Measurements from ENCODE around the gene PLXNA3. TPM values are rescaled to one million over a fixed set of nuclear protein-coding genes. Genes with fewer than 3 reads are reported as not detected.

The PLXNA3 gene
- total RNA-seq, 1 donor from 2014 or later = 128 TPM

GRCh38 chrX:154441564-154441963 is 16.5 kb upstream of the PLXNA3 start:
- Mint-ChIP-seq H3K27ac (no peak overlapping the region), H3K9me3 (no peaks in the 10 kb centered on the region), H3K36me3 (peaks cover 3% of the 10 kb centered on the region), H3K4me3 (no peak overlapping the region), H3K4me1 (peaks cover 9% of the 10 kb centered on the region), H3K27me3 (ENCODE audit: low read depth) (no peaks in the 10 kb centered on the region)
- DNase-seq (ENCODE audit: low spot score in 2 of 2, unreplicated experiment in 2 of 2) = no peak
- TF ChIP-seq CTCF (IDR thresholded peaks at IDR 0.05; ENCODE audit: unreplicated experiment) = no peak

- H3K4me3 Mint-ChIP-seq = no peak overlapping the region
- H3K27me3 Mint-ChIP-seq (ENCODE audit: low read depth) = no peaks in the 10 kb centered on the region
- no peak for TF ChIP-seq CTCF (IDR thresholded peaks at IDR 0.05; ENCODE audit: unreplicated experiment)
- peaks cover 9% of the 10 kb centered on the region for H3K4me1 Mint-ChIP-seq
- DNase-seq (ENCODE audit: low spot score in 2 of 2, unreplicated experiment in 2 of 2) = no peak
- H3K9me3 Mint-ChIP-seq = no peaks in the 10 kb centered on the region
- peaks cover 7% of the 10 kb centered on the region for H3K36me3 Mint-ChIP-seq
- no peak overlapping the region for H3K27ac Mint-ChIP-seq
These were observed 15.9 kb upstream of the PLXNA3 start for GRCh38 chrX:154441984-154442707.

- H3K4me3 Mint-ChIP-seq = peak overlapping the region; percentile 71
- peaks cover 11% of the 10 kb centered on the region for H3K36me3 Mint-ChIP-seq
- H3K4me1 Mint-ChIP-seq = peaks cover 3% of the 10 kb centered on the region
- no peaks in the 10 kb centered on the region for H3K9me3 Mint-ChIP-seq
- no peak for DNase-seq (ENCODE audit: low spot score in 2 of 2, unreplicated experiment in 2 of 2)
- H3K27me3 Mint-ChIP-seq (ENCODE audit: low read depth) = no peaks in the 10 kb centered on the region
- no peak for TF ChIP-seq CTCF (IDR thresholded peaks at IDR 0.05; ENCODE audit: unreplicated experiment)
- peak overlapping the region; percentile 88 for H3K27ac Mint-ChIP-seq
These were observed 14.6 kb upstream of the PLXNA3 start for GRCh38 chrX:154443479-154443910.

GRCh38 chrX:154443992-154444754 is 13.9 kb upstream of the PLXNA3 start, which contains the start of gene FAM50A:
Gene FAM50A, plus strand, starts transcription at chrX:154444141. Its CDS starts 95 bp downstream, at chrX:154444236.
- no peak for TF ChIP-seq CTCF (IDR thresholded peaks at IDR 0.05; ENCODE audit: unreplicated experiment)
- Mint-ChIP-seq H3K4me3 (peak within 1 kb of the TSS; percentile 71), H3K27me3 (ENCODE audit: low read depth) (no peaks in the 10 kb centered on the region), H3K9me3 (no peaks in the 10 kb centered on the region), H3K27ac (peak within 1 kb of the TSS; percentile 88), H3K4me1 (peaks cover 3% of the 10 kb centered on the region), H3K36me3 (peaks cover 10% of the 10 kb centered on the region)
- DNase-seq (ENCODE audit: low spot score in 2 of 2, unreplicated experiment in 2 of 2) = peak; percentile 56 to 63

GRCh38 chrX:154444755-154445246 is 13.3 kb upstream of the PLXNA3 start:
- H3K4me3 Mint-ChIP-seq = peak overlapping the region; percentile 36
- DNase-seq (ENCODE audit: low spot score in 2 of 2, unreplicated experiment in 2 of 2) = no peak
- no peaks in the 10 kb centered on the region for H3K27me3 Mint-ChIP-seq (ENCODE audit: low read depth)
- H3K4me1 Mint-ChIP-seq = peaks cover 3% of the 10 kb centered on the region
- H3K9me3 Mint-ChIP-seq = no peaks in the 10 kb centered on the region
- H3K27ac Mint-ChIP-seq = no peak overlapping the region
- no peak for TF ChIP-seq CTCF (IDR thresholded peaks at IDR 0.05; ENCODE audit: unreplicated experiment)
- H3K36me3 Mint-ChIP-seq = peaks cover 10% of the 10 kb centered on the region
